GM18498 (cell line): Measurements from ENCODE around the gene SLC25A41.
"Not testable (repeated sequence)": the region's sequence is repeated elsewhere in the genome, so short reads cannot be mapped to it uniquely, and the experiment has no call there.

Source experiments
- ATAC-seq: cut with Tn5 transposase; IDR thresholded peaks from one replicate; pipeline ENCODE4 v1.9.1; 2021; ENCODE audit warnings: mild to moderate bottlenecking, moderate library complexity; ENCODE audit not compliant: unreplicated experiment

The SLC25A41 gene

DNA sequence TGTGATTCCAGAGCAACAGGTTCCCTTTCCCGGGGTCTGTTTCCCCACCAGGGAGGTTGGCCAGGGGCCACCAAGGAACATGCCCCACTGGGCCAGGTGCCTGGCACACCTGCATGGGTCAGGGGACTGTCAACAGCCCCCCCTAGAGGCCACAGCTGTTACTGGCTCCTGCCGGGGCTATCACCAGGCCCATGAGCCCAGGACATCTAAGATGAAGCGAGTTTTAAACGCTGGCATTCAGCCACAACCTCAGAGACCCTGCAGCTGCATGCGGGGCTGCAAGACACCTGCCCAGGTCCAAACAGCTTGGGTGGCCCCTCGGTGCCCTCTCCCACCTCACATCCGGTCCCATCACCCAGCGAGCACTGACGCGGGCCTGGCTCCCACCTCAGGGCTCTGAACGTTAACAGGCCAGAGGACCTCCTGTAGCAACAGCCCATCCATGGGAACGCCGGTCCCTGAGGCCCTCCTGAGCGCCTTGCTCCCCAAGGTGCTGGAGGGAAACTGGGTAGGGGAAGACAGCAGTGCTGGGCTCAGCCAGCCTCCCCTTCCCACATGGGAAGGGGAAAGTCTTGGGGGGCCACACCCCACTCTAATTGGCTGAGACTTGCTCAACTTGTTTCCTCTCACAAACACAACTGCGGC, 21.0 kb downstream of the SLC25A41 start:
- no peak for ATAC-seq

DNA sequence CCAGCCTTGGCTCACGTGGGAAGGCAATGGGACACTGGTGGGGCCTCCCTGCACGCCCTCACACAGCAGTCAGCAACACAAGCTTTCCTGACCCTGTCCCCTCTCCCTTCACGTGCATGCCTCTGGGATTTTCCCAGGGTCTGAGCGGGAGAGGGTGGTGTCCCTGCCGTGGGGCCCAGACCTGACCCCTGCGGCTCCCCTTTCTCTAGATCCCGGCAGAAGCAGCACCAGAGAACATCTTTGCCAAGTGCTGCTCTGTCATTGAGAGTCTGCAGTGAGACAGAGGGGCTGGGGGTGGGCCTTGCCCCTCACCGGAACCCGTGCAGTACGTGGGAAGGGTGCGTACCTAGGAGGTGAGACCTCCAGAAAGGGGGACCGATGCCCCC, 21.5 kb downstream of the SLC25A41 start:
- no peak for ATAC-seq

DNA sequence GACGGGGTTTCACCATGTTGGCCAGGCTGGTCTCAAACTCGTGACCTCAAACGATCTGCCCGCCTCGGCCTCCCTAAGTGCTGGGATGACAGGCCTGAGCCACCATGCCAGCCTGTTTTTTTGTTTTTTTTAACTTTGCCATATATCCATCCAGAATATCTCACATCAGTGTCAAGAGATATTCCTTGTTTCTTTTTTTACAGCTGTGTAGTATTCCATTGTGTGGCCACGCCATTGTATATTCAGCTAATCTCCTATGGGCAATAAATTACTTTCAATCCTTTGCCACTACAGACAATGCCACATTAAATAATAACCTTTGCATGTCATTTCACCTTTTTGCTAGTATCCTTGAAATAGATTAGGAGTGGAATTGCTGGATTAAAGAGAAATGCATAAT, 24.2 kb downstream of the SLC25A41 start:
- no peak for ATAC-seq

DNA sequence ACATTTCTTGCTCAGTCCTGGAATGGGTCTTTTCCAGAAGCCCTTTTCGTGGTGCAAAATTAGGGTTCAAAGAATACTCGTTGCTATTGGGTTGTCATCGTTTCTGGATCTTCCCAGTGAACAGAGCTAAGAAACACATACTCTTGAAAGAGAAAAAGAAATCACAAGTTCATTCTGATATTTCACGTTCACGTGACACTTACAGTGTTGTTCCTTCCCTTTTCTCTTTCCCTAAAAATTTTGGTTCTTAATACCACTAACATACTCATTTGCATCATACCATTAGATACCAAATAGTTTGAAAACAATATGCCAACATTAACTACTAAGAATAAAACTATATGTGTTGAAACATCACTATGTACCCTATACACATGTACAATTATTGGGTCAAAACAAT, 27.2 kb downstream of the SLC25A41 start:
- no peak for ATAC-seq

DNA sequence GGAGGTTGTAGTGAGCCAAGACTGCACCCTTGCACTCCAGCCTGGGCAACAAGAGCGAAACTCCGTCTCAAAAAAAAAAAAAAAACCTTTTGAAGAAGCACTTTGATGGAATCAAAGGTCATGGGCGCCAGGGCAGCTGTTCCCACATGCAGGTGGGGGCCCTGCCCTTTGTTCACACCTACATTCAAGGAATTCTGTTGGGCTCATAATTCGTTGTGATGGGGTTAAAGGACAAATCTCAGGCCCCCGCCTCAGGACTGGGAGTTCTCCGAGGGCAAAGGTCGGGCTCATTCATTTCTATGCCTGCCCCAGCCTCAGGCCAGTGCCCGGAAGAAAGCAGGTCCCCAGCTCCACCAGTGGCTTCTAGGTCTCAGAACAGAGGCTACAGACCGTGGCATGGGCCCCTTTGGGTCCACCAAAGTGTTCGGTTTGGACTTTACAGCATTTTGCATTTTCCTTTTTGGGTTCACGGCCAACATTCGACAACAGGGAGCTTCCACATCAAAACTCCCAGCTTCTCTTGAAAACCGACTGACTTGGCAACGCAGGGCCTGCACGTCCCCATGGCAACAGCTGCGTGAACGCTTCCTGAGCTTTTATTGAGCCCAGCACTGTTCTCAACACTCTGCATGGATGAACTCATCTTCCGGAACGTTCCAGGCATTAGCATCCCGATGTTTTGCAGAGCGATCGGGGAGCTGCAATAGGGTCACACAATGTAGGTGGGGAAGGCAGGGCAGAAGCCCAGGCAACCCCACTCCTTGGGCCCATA, 30.5 kb downstream of the SLC25A41 start:
- ATAC-seq, result no peak

DNA sequence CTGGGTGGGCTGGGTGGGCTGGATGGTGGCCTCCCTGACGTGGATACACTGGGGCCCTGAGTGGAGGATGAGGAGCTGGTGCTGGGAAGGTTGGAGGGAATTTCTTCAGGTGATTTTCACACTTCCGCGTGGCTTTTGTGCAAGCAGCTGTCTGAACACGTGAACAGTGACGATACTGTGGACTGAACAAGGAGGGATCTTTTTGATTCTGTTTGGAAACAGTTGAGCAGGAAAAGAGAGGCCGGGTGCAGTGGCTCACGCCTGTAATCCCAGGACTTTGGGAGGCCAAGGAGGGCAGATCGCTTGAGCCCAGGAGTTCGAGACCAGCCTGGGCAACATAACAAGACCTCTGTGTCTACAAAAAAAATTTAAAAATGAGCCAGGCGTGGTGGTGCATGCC, 31.5 kb downstream of the SLC25A41 start:
- ATAC-seq, result no peak

DNA sequence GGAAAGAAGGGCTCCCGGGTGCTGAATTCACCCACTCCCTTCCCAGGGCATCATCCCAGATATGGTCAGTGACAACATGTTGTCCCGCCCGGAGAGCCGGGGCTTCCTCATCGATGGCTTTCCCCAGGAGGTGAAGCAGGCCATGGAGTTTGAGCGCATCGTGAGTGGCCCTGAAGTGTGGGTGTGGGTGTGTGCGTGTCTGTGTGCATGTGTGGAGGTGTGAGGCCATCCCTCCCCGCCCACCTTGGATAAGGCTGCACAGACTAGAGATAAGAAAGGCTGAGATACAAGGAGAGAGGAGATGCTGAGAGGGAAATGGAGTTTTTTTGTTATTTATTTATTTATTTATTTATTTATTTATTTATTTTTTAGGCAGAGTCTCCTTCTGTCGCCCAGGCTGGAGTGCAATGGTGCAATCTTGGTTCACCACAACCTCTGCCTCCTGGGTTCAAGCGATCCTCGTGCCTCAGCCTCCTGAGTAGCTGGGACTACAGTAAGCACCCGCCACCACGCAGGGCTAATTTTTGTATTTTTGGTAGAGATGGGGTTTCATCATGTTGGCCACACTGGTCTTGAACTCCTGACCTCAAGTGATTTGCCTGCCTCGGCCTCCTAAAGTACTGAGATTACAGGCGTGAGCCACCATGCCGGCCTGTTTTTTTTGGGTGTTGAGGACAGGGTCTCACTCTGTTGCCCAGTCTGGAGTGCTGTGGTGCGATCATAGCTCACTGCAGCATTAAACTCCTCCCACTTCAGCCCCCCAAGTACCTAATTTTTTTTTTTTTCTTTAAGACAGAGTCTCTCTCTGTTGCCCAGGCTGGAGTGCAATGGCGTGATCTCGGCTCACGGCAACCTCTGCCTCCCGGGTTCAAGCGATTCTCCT, 33.3 kb downstream of the SLC25A41 start:
- not testable (repeated sequence) for ATAC-seq

DNA sequence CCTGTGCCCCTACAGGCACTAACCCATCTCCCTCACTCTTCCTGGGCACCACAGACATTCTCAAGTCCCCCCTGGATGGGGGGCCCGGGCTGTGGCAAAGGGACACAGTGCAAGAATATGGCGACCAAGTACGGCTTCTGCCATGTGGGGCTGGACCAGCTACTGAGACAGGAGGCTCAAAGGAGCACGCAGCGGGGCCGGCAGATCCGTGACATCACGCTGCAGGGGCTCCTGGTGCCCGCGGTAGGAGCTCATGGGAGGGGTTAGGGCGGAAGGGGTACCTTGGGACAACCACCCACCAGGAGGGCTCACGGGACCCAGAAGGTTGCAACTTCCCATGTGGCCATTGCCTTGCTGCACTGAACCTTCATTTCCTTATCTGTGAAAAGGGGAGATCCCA, 37.3 kb downstream of the SLC25A41 start:
- no peak for ATAC-seq

DNA sequence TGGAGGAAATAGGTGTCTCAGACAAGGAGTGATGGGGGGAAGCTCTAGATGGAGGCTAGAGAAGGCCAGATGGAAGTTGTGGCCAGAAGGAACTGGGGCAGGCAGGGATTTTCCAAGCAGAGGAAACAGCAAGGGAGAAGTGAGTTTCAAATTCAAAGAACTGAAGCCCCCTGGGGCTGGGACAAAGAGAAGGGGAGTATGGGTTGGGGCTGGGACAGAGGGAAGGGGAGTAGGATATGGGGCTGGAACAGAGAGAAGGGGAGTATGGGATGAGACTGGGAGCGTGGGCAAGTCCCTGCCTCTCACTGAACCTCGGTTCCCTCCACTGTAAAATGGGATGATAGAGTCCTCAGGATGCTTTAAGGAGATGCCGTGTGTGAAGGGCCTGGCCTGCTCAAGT, 38.7 kb downstream of the SLC25A41 start:
- ATAC-seq, result no peak

DNA sequence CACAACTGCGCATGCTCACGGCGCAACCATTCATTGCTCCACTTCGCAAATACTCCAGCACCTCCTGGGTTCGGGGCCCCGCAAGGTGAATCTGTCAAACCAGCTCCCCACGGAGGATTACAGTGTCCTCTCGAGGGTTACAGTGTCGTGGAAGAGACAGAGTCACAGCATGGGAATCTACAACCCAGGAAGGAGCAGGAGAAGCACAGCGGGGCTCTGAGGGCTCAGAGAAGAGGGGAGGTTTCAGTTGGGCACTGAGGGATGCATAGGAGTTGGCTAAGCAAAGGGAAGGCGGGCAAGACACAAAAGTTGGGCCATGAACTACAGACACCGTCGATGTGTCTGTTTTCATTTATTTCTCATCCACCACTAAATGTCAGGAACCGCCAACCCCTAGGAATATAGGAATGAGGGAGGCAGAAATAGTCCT, 39.6 kb downstream of the SLC25A41 start:
- no peak for ATAC-seq

DNA sequence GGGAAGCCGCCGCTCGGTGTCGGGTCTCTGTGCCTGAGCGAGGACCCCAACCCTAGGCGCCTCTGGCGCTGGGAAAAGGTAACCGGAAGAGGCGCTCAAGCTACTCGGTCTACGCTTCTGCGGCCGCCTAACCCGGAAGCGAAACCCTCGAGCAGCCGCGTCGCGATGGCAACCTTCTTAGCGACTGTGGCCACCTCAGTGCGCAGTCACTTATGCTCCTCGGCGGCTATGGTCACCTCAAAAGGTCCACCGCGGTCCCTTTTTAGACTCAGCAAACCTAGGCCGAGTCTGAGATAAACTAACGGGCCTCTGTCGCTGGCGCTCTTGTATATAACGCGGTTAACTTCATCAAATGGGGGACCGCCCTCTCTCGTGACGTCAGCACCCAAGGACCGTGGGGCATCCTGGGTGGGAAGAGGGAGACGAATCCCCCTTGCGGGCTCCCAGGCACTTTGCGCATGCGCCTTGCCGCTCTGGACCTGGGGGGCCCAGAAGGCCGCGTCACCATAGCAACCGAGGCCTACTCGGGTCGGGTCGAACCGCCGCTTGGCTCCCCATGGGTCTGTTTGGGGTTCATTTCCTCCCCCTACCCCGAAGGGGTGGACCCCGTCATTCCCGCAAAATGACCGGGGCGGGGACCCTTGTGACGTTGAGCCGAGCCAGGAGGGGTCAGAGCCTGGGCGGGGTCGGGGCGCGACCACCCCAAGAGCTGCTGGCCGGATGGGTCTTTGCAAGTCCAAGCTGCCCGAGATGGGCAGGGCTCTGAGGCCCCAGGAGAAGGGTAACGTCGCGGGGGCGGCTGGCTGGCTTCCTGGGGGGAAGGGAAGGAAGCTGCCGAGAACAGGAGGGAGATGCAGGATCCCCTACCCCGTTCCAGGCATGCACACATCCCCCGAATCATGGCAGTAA, 40.2 kb downstream of the SLC25A41 start, which contains the start of gene GTF2F1:
Gene GTF2F1 (minus strand): TSS at position 91 of the 909 bp plus-strand sequence. CDS start 169 bp downstream, outside the sequence.
- peak; percentile 86 for ATAC-seq

DNA sequence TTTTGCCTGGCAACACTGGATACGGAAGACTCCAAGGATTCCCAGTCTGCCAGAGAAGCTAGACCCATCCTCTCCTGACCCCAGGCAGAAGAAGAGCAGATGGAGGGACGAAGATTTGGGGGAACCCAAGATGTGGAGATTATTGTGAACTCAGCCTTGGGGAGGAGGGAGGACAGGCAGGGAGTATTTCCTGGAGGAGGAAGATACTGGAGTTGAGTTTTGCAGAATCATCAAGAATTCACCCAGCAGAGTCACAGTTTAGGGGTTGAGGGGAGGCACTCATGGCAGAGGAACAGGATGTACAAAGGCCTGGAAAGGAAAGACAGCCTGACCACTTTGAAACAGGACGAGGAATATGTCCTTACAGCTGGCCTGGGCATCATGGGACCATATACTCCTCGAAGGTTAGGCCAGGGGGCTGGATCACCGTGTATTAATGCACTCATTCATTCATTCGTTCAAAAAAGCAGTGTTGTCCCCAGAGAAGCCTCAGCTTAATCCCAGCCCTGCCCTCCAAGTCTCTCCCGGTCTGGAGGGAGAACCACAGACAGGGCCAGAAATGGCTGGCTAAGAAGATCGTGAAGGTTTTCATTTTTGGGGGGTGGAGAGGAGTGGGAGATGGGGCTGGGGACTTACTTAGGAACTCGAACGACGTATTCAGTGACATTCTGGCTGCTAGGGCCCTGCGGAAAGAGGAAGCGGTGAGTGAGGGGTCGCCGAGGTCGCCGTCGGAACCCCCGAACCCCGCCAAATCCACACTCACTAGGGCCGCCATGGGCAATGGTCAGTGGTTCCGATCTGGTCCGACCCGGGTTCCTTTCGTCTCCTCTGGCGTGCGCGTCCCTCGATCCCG, 41.1 kb downstream of the SLC25A41 start:
- no peak for ATAC-seq

DNA sequence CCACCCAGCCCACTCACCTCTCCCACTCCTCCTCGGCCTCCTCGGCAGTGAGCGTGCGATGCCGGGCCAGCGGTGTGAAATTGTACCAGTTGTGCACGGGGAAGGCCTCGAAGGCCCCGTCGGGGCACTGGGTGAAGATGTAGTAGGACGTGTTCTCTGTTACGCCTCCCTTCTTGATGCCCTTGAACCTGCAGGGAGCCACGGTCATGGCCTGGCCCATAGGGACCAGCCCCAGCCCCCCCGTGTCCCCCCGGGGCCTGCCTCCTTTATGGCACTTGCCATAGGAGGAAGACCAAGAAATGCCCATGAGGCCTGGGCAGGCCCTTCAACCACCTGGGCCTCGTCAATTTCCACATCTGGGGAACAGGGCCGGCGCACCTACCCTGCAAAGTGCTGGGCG, 46.2 kb downstream of the SLC25A41 start:
- no peak for ATAC-seq

DNA sequence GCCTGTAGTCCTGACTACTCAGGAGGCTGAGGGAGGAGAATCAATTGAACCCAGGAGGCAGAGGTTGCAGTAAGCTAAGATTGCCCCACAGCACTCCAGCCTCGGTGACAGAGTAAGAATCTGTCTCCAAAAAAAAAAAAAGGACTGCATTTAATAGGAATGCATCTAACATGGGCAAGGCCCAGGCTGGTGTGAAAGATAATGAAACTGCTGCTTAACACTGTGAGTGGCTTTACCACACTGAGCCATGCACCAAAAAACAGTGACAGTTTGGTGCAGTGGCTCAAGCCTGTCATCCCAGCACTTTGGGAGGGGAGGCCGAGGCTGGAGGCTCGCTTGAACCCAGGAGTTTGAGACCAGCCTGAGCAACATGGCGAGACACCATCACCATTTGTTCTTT, 49.2 kb downstream of the SLC25A41 start:
- no peak for ATAC-seq

DNA sequence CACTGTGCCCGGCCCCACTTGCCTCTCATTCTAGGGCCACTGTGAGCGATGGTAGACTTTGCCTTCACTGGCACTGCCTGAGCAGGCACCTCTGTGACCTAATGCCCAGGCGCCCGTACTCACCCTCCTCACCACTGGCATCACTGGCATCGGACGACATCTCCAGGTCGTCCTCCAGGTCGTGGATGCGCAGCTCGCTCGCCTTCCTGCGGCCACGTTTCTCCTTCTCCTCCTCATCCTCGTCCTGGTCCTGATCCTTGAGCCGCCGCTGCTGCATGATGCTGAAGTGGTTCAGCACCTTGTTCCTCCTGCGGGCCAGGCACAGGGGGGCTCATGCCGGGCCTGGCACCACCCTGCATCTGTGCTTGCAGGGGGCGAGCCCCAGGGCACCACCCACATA, 50.4 kb downstream of the SLC25A41 start:
- ATAC-seq, result no peak

DNA sequence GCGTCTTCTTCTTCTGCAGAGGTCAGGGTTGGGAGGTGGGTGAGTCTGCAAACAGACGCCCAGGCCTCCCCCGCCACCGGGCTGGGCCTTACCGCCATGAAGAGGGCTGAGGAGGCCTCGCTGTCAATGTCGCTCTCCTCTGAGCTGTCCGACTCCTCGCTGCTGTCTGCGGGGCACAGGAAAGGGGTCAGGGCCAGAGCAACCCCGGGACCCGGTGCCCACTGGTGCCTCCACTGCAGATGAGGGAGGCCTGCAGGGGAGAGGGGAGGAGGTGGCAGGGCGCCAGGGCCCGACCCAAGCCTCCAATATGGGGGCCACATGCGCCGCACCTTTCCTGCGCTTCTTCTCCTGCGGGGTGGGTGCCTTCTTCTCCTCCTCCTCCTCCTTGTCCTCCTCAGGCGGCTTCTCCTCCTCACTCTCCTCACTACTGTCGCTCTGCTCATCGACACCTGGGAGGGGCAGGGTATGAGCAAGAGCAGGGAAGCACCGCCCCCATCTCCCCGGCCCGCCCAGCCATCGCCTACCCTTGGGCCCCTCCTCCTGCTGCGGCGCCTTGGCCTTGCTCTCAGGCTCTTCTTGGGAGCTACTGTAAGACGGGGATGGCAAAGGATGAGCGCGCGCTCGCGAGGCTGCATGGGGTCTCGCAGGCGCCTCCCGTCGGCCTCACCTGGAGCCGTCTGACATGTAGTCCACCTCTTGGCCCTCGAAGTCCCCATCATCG, 52.4 kb downstream of the SLC25A41 start:
- ATAC-seq, result no peak

DNA sequence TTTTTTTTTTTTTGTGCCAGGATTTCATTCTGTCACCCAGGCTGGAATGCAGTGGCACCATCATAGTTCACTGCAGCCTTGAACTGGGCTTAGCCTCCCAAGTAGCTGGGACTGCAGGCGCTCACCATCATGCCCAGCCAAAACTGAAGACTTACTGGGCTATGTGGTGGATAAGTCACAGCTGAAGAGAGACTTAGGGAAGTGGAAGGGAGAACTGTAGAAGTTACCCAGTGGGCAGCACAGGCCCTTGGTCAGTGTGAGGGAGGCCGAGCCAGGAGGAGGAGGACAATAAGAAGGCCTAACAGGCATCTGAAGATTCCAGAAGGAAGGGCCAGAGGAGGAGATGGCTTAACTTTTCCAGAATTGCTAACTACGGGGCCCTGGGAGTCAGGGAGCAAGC, 53.8 kb downstream of the SLC25A41 start:
- no peak for ATAC-seq

DNA sequence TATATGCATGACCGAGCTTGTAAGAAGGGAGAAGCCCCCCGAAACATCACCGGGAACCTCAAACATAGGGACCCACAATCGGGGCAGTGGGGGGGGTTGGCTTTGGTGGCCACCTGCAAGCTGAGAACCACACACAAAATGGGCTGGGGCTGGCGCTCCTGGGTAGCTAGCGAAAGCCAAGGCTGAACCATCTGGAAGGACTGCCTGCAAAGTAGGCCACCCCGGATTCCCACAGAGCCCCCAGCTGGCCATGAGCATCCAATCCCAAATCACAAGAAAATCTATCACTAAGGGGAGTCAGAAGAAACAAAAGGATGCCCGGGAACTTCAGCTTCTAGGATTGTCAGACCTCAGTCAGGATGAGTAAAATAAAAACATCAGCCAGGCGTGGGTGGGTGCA, 55.1 kb downstream of the SLC25A41 start:
- ATAC-seq, result no peak

DNA sequence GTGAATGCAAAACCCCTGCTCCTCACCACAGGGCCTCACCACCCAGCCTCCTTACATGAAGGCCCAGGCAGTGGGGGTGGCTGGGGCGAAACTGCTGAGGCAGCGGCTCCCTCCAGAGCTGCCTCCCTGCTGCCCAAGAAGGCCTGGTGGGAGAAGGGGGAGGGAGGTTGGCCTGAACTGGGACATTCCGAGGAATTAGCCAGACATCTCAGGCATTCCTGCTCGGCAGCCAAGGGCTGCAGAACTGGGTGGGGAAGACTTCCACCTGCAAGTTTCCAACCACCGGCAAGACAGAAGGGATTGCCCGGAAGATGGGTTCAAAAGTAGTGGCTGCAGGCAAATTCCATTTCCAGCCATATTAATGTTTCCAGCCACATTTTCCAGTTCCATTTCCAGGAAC, 55.5 kb downstream of the SLC25A41 start:
- no peak for ATAC-seq
